Gastroesophageal sphincter (tissue), 4 donors: ENCODE data around the gene GCK. TPM values are rescaled to one million over a fixed set of nuclear protein-coding genes. Genes with fewer than 3 reads are reported as not detected.

ENCODE experiments used
- ATAC-seq: fragments of 150-250 bp; one replicate; pipeline ENCODE4 v1.9.1; 2016; ENCODE audit warnings: mild to moderate bottlenecking, moderate library complexity
- H3K27ac ChIP-seq, 4 donors: fragments of 200-600 bp; sonication (generic) in 3 of 4; 1 replicate in 3 of 4; 2 replicates in 1 of 4; pipeline ENCODE4 v1.5.1; 2016 to 2019
- H3K27me3 ChIP-seq: fragments of 200-600 bp; sonication (generic); one replicate; pipeline ENCODE4 v1.5.1; 2019
- H3K36me3 ChIP-seq, 2 donors: fragments of 200-600 bp; sonication (generic); one replicate each; pipeline ENCODE4 v1.5.1; 2019; ENCODE audit warnings: control low read depth in 1 of 2
- H3K4me1 ChIP-seq, 3 donors: fragments of 200-600 bp; sonication (generic); 1 replicate in 2 of 3; 2 replicates in 1 of 3; pipeline ENCODE4 v1.5.1; 2016 to 2019; ENCODE audit warnings: control low read depth in 2 of 3
- H3K4me3 ChIP-seq, 2 donors: fragments of 200-600 bp; sonication (generic); one replicate each; pipeline ENCODE4 v1.5.1; 2019; ENCODE audit warnings: mild to moderate bottlenecking in 1 of 2, moderate library complexity in 1 of 2
- H3K9me3 ChIP-seq, 3 donors: fragments of 200-600 bp; sonication (generic); one replicate each; pipeline ENCODE4 v1.5.1; 2017 to 2019; ENCODE audit warnings: control low read depth in 2 of 3
- EP300 ChIP-seq: sonication (generic); formaldehyde crosslinking; IDR thresholded peaks from one replicate; pipeline ENCODE4 v1.6.1; 2017; ENCODE audit warnings: antibody characterized with exemption, mild to moderate bottlenecking
- POLR2A ChIP-seq, 2 donors: fragments of 450-650 bp; IDR thresholded peaks; one replicate each; pipeline ENCODE4 v1.6.1; 2017; ENCODE audit warnings: antibody characterized with exemption in 2 of 2, mild to moderate bottlenecking in 2 of 2, moderate library complexity in 1 of 2
- POLR2AphosphoS5 ChIP-seq: sonication (generic); formaldehyde crosslinking; IDR thresholded peaks from one replicate; pipeline ENCODE4 v1.6.1; 2017; ENCODE audit warnings: antibody characterized with exemption
- whole genome bisulfite sequencing, 2 donors: methylation state at CpG; one replicate each; pipeline ENCODE4 v1.1.5; 2018; ENCODE audit warnings: low coverage in 1 of 2; 5-methylcytosine and 5-hydroxymethylcytosine counted together
- total RNA-seq, 4 donors: library from RNA; depleted of rRNA; stranded (reverse); fragments of >200 nt; gene quantifications; one replicate each; pipeline ENCODE4 v1.1.0, GENCODE V29; 2016
- TF ChIP-seq, protein P1 (sequence below), 4 experiments: fragments of 200-600 bp in 2 of 4; fragments of 450-650 bp in 2 of 4; sonication (generic) in 1 of 4; IDR thresholded peaks; one replicate each; pipeline ENCODE4 v1.5.1; 2017 to 2019; ENCODE audit warnings: antibody characterized with exemption in 4 of 4, mild to moderate bottlenecking in 2 of 4, moderate library complexity in 2 of 4

GCK gene
- total RNA-seq, 4 donors from 2014 or later, result 0.31 to 4.2 (median 0.54) TPM; not detected in 1

DNA sequence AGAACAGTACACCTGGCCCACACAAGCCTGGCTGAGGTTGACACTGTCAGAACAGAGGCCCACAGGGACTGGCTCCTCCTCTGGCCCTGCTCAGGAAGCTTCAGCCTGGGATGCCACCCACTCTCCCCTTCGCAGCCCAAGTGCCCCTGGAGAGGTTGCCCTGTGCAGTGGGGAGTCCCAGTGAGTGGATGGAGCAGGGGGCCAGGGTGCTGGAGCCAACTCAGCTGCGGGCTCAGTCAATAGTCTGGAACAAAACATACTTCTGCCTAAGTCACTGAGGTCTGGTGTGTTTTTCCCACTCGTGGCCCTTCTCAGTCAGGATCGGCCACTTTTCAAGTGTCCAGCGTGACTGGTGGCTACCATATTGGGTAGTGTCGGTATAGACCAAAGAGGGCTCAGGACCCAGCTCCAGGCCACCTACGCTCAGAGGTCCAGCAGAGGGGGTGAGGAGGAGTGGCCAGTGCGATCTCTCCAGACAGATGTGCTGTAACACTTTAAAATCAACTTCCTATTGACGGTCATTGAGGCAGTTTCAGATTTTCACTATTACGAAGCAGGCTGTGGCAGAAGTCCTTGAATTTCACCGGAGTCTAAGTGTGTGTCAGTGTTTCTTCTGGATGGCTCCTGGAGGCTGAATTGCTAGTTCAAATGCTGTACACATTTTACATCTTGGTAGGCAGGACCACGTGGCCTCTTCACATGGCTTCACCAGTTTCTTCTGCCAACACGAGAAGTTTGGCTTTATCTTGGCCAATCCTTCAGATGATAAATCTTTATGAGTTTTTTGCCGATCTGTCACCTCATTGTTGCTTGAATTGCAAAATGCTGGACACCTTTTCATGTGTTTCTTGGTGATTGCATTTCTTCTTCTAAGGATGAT, 994 bp upstream of the GCK start:
- Histone ChIP-seq H3K4me1 (no peaks in the 10 kb centered on the region), H3K36me3 (no peaks in the 10 kb centered on the region), H3K9me3 (no peaks in the 10 kb centered on the region), H3K27ac (no peak overlapping the region), H3K27me3 (peaks cover 35% of the 10 kb centered on the region), H3K4me3 (no peak overlapping the region)
- 69 to 76% methylated on average over 9 to 11 of the region's 14 CpGs for WGBS, 2 donors
- TF ChIP-seq POLR2A (IDR thresholded peaks at IDR 0.05) (no peak), POLR2AphosphoS5 (no peak), EP300 (no peak)
- TF ChIP-seq, protein P1, sequence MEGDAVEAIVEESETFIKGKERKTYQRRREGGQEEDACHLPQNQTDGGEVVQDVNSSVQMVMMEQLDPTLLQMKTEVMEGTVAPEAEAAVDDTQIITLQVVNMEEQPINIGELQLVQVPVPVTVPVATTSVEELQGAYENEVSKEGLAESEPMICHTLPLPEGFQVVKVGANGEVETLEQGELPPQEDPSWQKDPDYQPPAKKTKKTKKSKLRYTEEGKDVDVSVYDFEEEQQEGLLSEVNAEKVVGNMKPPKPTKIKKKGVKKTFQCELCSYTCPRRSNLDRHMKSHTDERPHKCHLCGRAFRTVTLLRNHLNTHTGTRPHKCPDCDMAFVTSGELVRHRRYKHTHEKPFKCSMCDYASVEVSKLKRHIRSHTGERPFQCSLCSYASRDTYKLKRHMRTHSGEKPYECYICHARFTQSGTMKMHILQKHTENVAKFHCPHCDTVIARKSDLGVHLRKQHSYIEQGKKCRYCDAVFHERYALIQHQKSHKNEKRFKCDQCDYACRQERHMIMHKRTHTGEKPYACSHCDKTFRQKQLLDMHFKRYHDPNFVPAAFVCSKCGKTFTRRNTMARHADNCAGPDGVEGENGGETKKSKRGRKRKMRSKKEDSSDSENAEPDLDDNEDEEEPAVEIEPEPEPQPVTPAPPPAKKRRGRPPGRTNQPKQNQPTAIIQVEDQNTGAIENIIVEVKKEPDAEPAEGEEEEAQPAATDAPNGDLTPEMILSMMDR (IDR thresholded peaks at IDR 0.05), result no peak
- ATAC-seq, result no peak

DNA sequence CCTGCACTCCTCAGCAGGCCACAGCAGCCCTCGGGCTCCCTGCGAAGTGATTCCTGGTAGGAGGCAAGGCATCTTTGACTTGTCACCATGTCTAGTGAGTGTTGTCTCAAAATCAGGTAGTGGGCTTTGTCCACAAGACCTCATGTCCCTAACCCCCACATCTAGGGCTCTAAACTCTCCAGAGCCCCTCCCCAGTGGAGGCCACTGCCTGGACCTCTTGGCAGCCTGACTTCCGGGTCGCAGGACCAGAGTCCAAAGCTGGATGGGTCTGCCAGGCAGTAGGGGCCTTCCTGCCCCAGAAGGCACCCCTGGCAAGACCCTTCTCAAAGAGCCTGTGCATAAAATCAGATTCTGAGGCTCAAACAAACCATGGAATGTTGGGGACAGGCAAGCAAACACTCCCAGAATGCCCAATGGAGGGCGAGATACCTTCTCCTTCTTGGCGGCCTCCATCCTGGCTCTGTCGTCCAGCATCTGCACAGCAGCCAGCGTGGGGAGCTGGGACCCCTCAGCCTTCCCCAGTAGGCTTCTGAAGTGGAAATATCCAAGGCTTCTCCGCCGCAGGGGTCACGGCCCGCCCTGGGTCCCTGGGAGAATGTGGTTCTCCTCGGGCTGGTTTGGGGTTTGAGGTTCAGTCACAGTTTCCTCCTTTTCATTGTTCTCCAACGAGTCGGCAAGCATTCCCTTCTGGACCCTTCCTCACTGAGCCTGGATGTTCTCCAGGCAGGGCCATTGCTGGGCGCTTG, 586 bp downstream of the GCK start:
- Histone ChIP-seq H3K27ac (no peak overlapping the region), H3K27me3 (peaks cover 34% of the 10 kb centered on the region), H3K36me3 (no peaks in the 10 kb centered on the region), H3K9me3 (no peaks in the 10 kb centered on the region), H3K4me1 (no peaks in the 10 kb centered on the region), H3K4me3 (no peak overlapping the region)
- WGBS, 2 donors, result 70% methylated on average over 4 of the region's 16 CpGs; no CpG with 5 or more reads in 1 of the 2 donors
- TF ChIP-seq, protein P1 (IDR thresholded peaks at IDR 0.05), result no peak
- no peak for ATAC-seq

DNA sequence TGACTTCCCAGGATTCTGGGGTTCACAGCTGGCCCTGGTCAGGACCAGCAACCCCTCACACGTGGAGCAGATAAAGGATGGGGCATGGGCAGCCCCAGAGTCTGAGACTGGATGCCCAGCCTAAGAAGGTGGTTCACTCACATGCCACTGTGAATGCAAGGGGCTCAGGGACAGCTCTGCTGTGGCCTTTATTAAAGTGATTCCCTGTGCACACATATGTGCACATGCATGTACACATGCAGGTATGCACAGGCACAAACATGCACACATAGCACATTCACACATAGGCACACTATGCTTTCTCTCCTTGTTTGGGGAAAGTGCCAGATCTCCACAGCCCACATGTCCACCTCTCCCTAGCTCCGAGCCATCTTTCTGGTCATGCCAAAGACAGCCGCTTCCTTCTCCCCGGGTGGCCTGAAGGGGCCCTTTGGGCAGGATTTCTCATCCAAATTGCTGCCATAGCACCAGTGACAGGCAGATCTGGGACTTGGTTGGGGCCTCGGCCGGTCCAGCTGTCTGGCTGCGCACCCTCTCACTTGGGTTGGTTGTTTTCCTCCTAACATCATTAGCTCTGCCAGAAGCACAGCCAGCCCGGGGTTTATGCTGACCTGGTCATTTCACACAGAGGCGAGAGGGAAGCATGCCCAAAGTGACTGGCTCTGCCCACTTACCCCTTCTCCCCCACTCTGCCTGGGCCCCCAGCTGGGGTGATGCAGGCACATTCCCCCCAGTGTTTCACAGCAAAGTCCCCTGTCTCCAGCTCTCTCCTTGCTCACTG, 1.4 kb downstream of the GCK start:
- Histone ChIP-seq H3K4me1 (no peaks in the 10 kb centered on the region), H3K27me3 (peaks cover 25% of the 10 kb centered on the region), H3K27ac (no peak overlapping the region), H3K9me3 (peaks cover 0 to 5% (median 0%) of the 10 kb centered on the region in 3 donors), H3K36me3 (no peaks in the 10 kb centered on the region), H3K4me3 (no peak overlapping the region)
- TF ChIP-seq POLR2A (IDR thresholded peaks at IDR 0.05) (no peak), EP300 (no peak), POLR2AphosphoS5 (no peak)
- TF ChIP-seq, protein P1 (IDR thresholded peaks at IDR 0.05), result no peak
- no peak for ATAC-seq
- WGBS, 2 donors, result 22 to 64% methylated on average over 2 to 3 of the region's 9 CpGs

DNA sequence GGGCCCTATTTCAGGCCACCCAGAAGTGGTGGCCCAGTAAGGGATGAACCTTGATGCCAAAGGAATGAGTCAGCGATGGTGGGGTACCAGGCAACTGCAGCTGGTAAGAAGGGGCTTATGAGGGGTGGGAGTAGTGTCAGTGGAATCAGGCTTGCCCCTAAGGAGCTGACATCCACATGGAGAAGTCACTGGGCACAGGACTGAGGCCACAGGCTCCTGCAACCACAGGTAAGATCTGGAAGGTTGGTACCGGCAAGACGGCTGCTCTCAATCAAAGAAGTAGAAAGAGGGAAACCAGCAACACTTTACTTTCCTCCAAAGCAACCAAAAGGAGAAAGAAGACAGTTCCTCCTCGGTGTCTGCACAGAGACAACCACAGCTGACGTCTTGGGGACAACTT, 2.5 kb downstream of the GCK start:
- no peak overlapping the region for H3K4me3 ChIP-seq
- H3K9me3 ChIP-seq, result peaks cover 0 to 14% (median 0%) of the 10 kb centered on the region in 3 donors
- WGBS, 2 donors, result 60 to 100% methylated on average over 2 of the region's 5 CpGs

More for the DNA sequence above, 2.5 kb downstream of the GCK start:
- Histone ChIP-seq H3K36me3 (no peaks in the 10 kb centered on the region), H3K4me1 (no peaks in the 10 kb centered on the region), H3K27me3 (peaks cover 14% of the 10 kb centered on the region), H3K27ac (no peak overlapping the region)
- no peak for ATAC-seq
- no peak for TF ChIP-seq EP300
- TF ChIP-seq POLR2A (IDR thresholded peaks at IDR 0.05), result no peak
- no peak for TF ChIP-seq POLR2AphosphoS5
- TF ChIP-seq, protein P1 (IDR thresholded peaks at IDR 0.05), result no peak
